MM.1S (cell line): ENCODE measurements around the gene ANKRD66.

Source experiments
- DNase-seq: peaks from one replicate; pipeline ENCODE4 v3.0.0-alpha.2; 2015
- H2AFZ ChIP-seq: fragments of 300-600 bp; sonication (generic); 2 replicates; pipeline ENCODE4 v1.6.0; 2016; ENCODE audit warnings: antibody characterized with exemption, low read length
- H3F3A ChIP-seq: fragments of 300-600 bp; sonication (generic); 2 replicates; pipeline ENCODE4 v1.6.1; 2016; ENCODE audit warnings: mild to moderate bottlenecking, antibody characterized with exemption, low read length, moderate library complexity, mixed read lengths; ENCODE audit not compliant: insufficient read depth
- H3K27ac ChIP-seq: fragments of 300-600 bp; sonication (generic); 2 replicates; pipeline ENCODE4 v1.5.1; 2016; ENCODE audit warnings: mild to moderate bottlenecking, low read length
- H3K27me3 ChIP-seq: fragments of 300-600 bp; sonication (generic); replicated peaks from 2 replicates; pipeline ENCODE4 v1.6.0; 2016; ENCODE audit warnings: low read length; ENCODE audit not compliant: insufficient read depth
- H3K36me3 ChIP-seq: fragments of 300-600 bp; sonication (generic); replicated peaks from 2 replicates; pipeline ENCODE4 v1.6.1; 2016; ENCODE audit warnings: mild to moderate bottlenecking, low read length, mixed read lengths; ENCODE audit not compliant: insufficient read depth
- H3K4me1 ChIP-seq: fragments of 300-600 bp; sonication (generic); 2 replicates; pipeline ENCODE4 v1.6.1; 2016; ENCODE audit warnings: low read length, mixed read lengths
- H3K4me2 ChIP-seq: fragments of 300-600 bp; sonication (generic); 2 replicates; pipeline ENCODE4 v1.6.0; 2016; ENCODE audit warnings: low read depth, low read length
- H3K4me3 ChIP-seq: fragments of 300-600 bp; sonication (generic); 2 replicates; pipeline ENCODE4 v1.5.1; 2016; ENCODE audit warnings: low read length, mixed read lengths
- H3K79me2 ChIP-seq: fragments of 300-600 bp; sonication (generic); 2 replicates; pipeline ENCODE4 v1.6.1; 2016; ENCODE audit warnings: mixed run types, low read length, mixed read lengths
- H3K9ac ChIP-seq: fragments of 300-600 bp; sonication (generic); 2 replicates; pipeline ENCODE4 v1.6.1; 2016; ENCODE audit warnings: low read length, mixed read lengths
- H3K9me2 ChIP-seq: fragments of 300-600 bp; sonication (generic); replicated peaks from 2 replicates; pipeline ENCODE4 v1.6.1; 2016; ENCODE audit warnings: mild to moderate bottlenecking, low read length, mixed read lengths; ENCODE audit not compliant: insufficient read depth
- H3K9me3 ChIP-seq: fragments of 300-600 bp; sonication (generic); replicated peaks from 2 replicates; pipeline ENCODE4 v1.6.1; 2016; ENCODE audit warnings: mild to moderate bottlenecking, low read length, mixed read lengths; ENCODE audit not compliant: insufficient read depth
- H4K20me1 ChIP-seq: fragments of 300-600 bp; sonication (generic); 2 replicates; pipeline ENCODE4 v1.6.1; 2016; ENCODE audit warnings: mild to moderate bottlenecking, low read length, moderate library complexity, mixed read lengths; ENCODE audit not compliant: insufficient read depth
- EZH2 ChIP-seq: fragments of 300-600 bp; sonication (generic); optimal IDR thresholded peaks from 2 replicates; pipeline ENCODE3; 2017; ENCODE audit warnings: low read depth, mild to moderate bottlenecking, antibody characterized with exemption, low read length, mixed read lengths
- EZH2phosphoT487 ChIP-seq: fragments of 300-600 bp; sonication (generic); IDR thresholded peaks from 2 replicates; pipeline ENCODE4 v1.6.1; 2018; ENCODE audit warnings: antibody characterized with exemption, low read length
- TF ChIP-seq, protein P1 (sequence below): fragments of 300-600 bp; sonication (generic); IDR thresholded peaks from 2 replicates; pipeline ENCODE4 v1.5.1; 2016; ENCODE audit warnings: antibody characterized with exemption, low read length, mixed read lengths

ANKRD66 gene

DNA sequence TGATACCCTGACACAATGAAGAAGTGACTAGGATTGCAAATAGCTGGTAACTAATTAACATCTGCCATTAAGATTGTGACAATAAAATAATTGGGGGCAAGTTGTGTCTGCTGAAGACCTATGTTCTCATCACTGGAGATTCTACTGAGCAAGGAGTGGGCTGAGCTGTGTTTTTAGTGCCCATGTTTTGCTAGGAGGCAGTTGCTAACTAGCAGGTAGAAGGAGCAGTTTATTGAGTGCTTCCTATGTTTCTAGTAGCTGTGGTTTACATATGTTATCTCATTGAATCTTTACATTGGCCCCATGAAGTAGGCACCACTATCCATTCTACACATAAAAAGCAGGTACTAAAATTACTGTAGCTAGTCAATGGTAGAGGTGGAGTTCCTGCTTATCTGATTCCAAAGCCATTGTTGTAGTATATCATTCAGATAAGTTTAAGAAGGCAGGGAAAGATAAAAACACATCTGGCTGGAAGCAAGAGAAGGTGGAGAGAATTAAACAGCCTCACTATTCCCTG, 43.7 kb downstream of the ANKRD66 start:
- H4K20me1 ChIP-seq = no peaks in the 10 kb centered on the region
- no peaks in the 10 kb centered on the region for H3K9me2 ChIP-seq
- H2AFZ ChIP-seq = no peak overlapping the region
- no peak overlapping the region for H3K9ac ChIP-seq
- H3K9me3 ChIP-seq = no peaks in the 10 kb centered on the region
- no peaks in the 10 kb centered on the region for H3K36me3 ChIP-seq
- H3F3A ChIP-seq = no peaks in the 10 kb centered on the region
- H3K27ac ChIP-seq = no peak overlapping the region
- H3K4me2 ChIP-seq = no peak overlapping the region
- no peak for DNase-seq
- H3K4me1 ChIP-seq = no peaks in the 10 kb centered on the region
- H3K4me3 ChIP-seq = no peak overlapping the region
- no peaks in the 10 kb centered on the region for H3K27me3 ChIP-seq
- TF ChIP-seq, protein P1, sequence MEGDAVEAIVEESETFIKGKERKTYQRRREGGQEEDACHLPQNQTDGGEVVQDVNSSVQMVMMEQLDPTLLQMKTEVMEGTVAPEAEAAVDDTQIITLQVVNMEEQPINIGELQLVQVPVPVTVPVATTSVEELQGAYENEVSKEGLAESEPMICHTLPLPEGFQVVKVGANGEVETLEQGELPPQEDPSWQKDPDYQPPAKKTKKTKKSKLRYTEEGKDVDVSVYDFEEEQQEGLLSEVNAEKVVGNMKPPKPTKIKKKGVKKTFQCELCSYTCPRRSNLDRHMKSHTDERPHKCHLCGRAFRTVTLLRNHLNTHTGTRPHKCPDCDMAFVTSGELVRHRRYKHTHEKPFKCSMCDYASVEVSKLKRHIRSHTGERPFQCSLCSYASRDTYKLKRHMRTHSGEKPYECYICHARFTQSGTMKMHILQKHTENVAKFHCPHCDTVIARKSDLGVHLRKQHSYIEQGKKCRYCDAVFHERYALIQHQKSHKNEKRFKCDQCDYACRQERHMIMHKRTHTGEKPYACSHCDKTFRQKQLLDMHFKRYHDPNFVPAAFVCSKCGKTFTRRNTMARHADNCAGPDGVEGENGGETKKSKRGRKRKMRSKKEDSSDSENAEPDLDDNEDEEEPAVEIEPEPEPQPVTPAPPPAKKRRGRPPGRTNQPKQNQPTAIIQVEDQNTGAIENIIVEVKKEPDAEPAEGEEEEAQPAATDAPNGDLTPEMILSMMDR = no peak
- TF ChIP-seq EZH2phosphoT487 (no peak), EZH2 (no peak)
- H3K79me2 ChIP-seq = no peaks in the 10 kb centered on the region

DNA sequence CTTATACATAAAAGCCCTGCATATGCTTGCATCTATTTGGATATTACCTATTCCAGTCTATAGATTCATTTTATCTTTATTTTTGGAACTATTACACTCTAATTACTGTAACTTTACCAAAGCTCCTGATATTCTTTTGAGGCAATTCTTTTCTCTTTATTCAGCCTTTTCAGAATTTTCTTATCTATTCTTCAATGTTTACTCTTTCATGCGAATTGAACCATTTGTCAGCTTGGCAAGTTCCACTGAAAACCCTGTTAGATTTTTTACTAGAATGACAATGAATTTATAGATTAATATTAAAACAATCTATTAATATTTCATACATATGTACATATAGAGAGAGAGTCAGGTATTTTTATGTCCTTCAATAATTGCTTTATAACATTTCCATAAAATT, 45.9 kb downstream of the ANKRD66 start:
- H3F3A ChIP-seq = no peaks in the 10 kb centered on the region
- no peak overlapping the region for H3K4me2 ChIP-seq
- no peak overlapping the region for H3K9ac ChIP-seq
- no peaks in the 10 kb centered on the region for H4K20me1 ChIP-seq
- no peaks in the 10 kb centered on the region for H3K9me2 ChIP-seq
- H3K27me3 ChIP-seq = no peaks in the 10 kb centered on the region
- H3K27ac ChIP-seq = no peak overlapping the region
- TF ChIP-seq EZH2phosphoT487 (no peak), EZH2 (no peak)
- TF ChIP-seq, protein P1 = no peak
- no peak overlapping the region for H3K4me3 ChIP-seq
- H3K36me3 ChIP-seq = no peaks in the 10 kb centered on the region
- H2AFZ ChIP-seq = no peak overlapping the region
- no peaks in the 10 kb centered on the region for H3K79me2 ChIP-seq
- no peak for DNase-seq
- no peaks in the 10 kb centered on the region for H3K4me1 ChIP-seq
- no peaks in the 10 kb centered on the region for H3K9me3 ChIP-seq

DNA sequence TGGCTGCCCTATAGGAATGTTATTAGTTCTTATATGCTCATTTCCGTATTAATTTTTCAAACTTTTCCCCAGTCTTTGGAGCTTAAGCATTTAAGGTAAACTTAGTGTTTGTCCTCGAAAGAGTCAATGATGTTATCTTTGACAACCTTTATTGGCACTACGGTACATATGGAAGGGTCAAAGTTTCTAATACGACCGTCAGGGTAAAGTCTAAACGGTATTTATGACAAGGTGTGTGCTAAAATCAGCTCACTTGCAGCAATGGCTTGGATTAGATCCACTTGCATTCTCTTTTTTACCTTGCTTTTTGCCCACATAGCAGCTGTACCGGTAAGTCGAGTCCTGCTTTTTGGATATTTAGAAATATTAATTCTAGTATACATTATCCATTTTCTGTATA, 46.4 kb downstream of the ANKRD66 start, which contains the start of gene MEP1A:
Gene MEP1A, plus strand, starts transcription at position 252 of the 400 bp plus-strand sequence. Its CDS starts 10 bp downstream, at position 262.
- H3K4me1 ChIP-seq = no peaks in the 10 kb centered on the region
- H3K9ac ChIP-seq = no peak within 1 kb of the TSS
- H2AFZ ChIP-seq = no peak within 1 kb of the TSS
- no peak within 1 kb of the TSS for H3K4me2 ChIP-seq
- no peak within 1 kb of the TSS for H3K27ac ChIP-seq
- H3K36me3 ChIP-seq = no peaks in the 10 kb centered on the region
- no peaks in the 10 kb centered on the region for H3K9me2 ChIP-seq
- no peaks in the 10 kb centered on the region for H3K79me2 ChIP-seq
- no peaks in the 10 kb centered on the region for H3K9me3 ChIP-seq
- no peaks in the 10 kb centered on the region for H3F3A ChIP-seq
- no peaks in the 10 kb centered on the region for H3K27me3 ChIP-seq
- no peak for DNase-seq
- H4K20me1 ChIP-seq = no peaks in the 10 kb centered on the region
- H3K4me3 ChIP-seq = no peak within 1 kb of the TSS
- TF ChIP-seq, protein P1 = no peak
- no peak for TF ChIP-seq EZH2phosphoT487
- TF ChIP-seq EZH2 = no peak
